Chondrocyte (in vitro differentiated cells): ENCODE data around the gene CMSS1. TPM values are rescaled to one million over a fixed set of nuclear protein-coding genes. Genes with fewer than 3 reads are reported as not detected.
A peak's percentile ranks its signal among the peaks of the same experiment; 100 is the strongest.
"Not testable (repeated sequence)": the region's sequence is repeated elsewhere in the genome, so short reads cannot be mapped to it uniquely, and the experiment has no call there.

Experiments
- DNase-seq: peaks from one replicate; pipeline ENCODE4 v3.0.0; 2021; ENCODE audit warnings: mixed read lengths, low spot score
- H3K27ac Mint-ChIP-seq: one replicate; pipeline ENCODE4 v1.8.0; 2021; ENCODE audit warnings: mild to moderate bottlenecking, moderate library complexity, mixed read lengths; ENCODE audit not compliant: unreplicated experiment
- H3K27me3 Mint-ChIP-seq: 2 replicates; pipeline ENCODE4 v1.8.0; 2021; ENCODE audit warnings: low read depth, mixed read lengths
- H3K36me3 Mint-ChIP-seq: 2 replicates; pipeline ENCODE4 v1.8.0; 2021; ENCODE audit warnings: low read depth, mixed read lengths
- H3K4me1 Mint-ChIP-seq: 2 replicates; pipeline ENCODE4 v1.8.0; 2021; ENCODE audit warnings: low read depth, mild to moderate bottlenecking, mixed read lengths
- H3K4me3 Mint-ChIP-seq: one replicate; pipeline ENCODE4 v1.8.0; 2021; ENCODE audit warnings: mild to moderate bottlenecking, moderate library complexity, mixed read lengths; ENCODE audit not compliant: unreplicated experiment
- H3K9me3 Mint-ChIP-seq: 2 replicates; pipeline ENCODE4 v1.8.0; 2021; ENCODE audit warnings: low read depth, mixed read lengths
- CTCF ChIP-seq: fragments of 200-600 bp; sonication (generic); IDR thresholded peaks from 2 replicates; pipeline ENCODE4 v1.5.0; 2021; ENCODE audit warnings: antibody characterized with exemption, mild to moderate bottlenecking, moderate library complexity
- total RNA-seq: library from RNA; stranded (reverse); gene quantifications from 3 replicates; pipeline ENCODE4 v1.2.1, GENCODE V29; 2021

The CMSS1 gene
- total RNA-seq, 1 donor from 2014 or later = 19.5 TPM

- no peak for DNase-seq
- Mint-ChIP-seq H3K27me3 (no peaks in the 10 kb centered on the region), H3K27ac (no peak overlapping the region)
Measured at GRCh38 chr3:99838755-99839154, 21.1 kb downstream of the CMSS1 start.

GRCh38 chr3:99839613-99840012 lies 22.0 kb downstream of the CMSS1 start:
- Mint-ChIP-seq H3K9me3 (no peaks in the 10 kb centered on the region), H3K27me3 (no peaks in the 10 kb centered on the region), H3K4me3 (no peak overlapping the region), H3K27ac (no peak overlapping the region), H3K36me3 (no peaks in the 10 kb centered on the region), H3K4me1 (peaks cover 24% of the 10 kb centered on the region)
- no peak for TF ChIP-seq CTCF
- no peak for DNase-seq

More at GRCh38 chr3:99838755-99839154, 21.1 kb downstream of the CMSS1 start:
- Mint-ChIP-seq H3K4me3 (no peak overlapping the region), H3K36me3 (no peaks in the 10 kb centered on the region), H3K9me3 (no peaks in the 10 kb centered on the region), H3K4me1 (peaks cover 16% of the 10 kb centered on the region)
- no peak for TF ChIP-seq CTCF

- H3K4me1 Mint-ChIP-seq = peaks cover 35% of the 10 kb centered on the region
- not testable (repeated sequence) for H3K27ac Mint-ChIP-seq, H3K36me3 Mint-ChIP-seq, H3K4me3 Mint-ChIP-seq, H3K27me3 Mint-ChIP-seq, DNase-seq, H3K9me3 Mint-ChIP-seq
Measured at GRCh38 chr3:99841949-99842348, 24.3 kb downstream of the CMSS1 start.

- peak; percentile 93 for TF ChIP-seq CTCF
- H3K27ac Mint-ChIP-seq = peak overlapping the region; percentile 86
- DNase-seq = no peak
- no peak overlapping the region for H3K4me3 Mint-ChIP-seq
- peaks cover 5% of the 10 kb centered on the region for H3K36me3 Mint-ChIP-seq
- H3K9me3 Mint-ChIP-seq = no peaks in the 10 kb centered on the region
- no peaks in the 10 kb centered on the region for H3K27me3 Mint-ChIP-seq
- H3K4me1 Mint-ChIP-seq = peaks cover 35% of the 10 kb centered on the region
Measured at GRCh38 chr3:99842826-99843589, 25.3 kb downstream of the CMSS1 start.

- peaks cover 35% of the 10 kb centered on the region for H3K4me1 Mint-ChIP-seq
- DNase-seq = no peak
- H3K36me3 Mint-ChIP-seq = peaks cover 5% of the 10 kb centered on the region
- H3K9me3 Mint-ChIP-seq = no peaks in the 10 kb centered on the region
- peak overlapping the region; percentile 86 for H3K27ac Mint-ChIP-seq
- peak; percentile 57 for TF ChIP-seq CTCF
- no peak overlapping the region for H3K4me3 Mint-ChIP-seq
- H3K27me3 Mint-ChIP-seq = no peaks in the 10 kb centered on the region
Measured at GRCh38 chr3:99843590-99844258, 26.1 kb downstream of the CMSS1 start.
